ENCODE results near the gene INSR.

Gene INSR

GRCh38 chr19:7140137-7140536 is 154.1 kb downstream of the INSR start:
- no peak overlapping the region for H3K4me3 ChIP-seq (ENCODE audit: low read depth, low read length)
- no peak for TF ChIP-seq CTCF (IDR thresholded peaks at IDR 0.05; ENCODE audit: low read depth, low read length)
- DNase-seq (ENCODE audit: low read depth, low spot score) = no peak
- in situ Hi-C loops (cut with HindIII; ENCODE audit: low sequenced_read_pairs) = no loop called here

- in situ Hi-C loops (cut with HindIII; ENCODE audit: low sequenced_read_pairs) = no loop called here
- TF ChIP-seq CTCF (IDR thresholded peaks at IDR 0.05; ENCODE audit: low read depth, low read length) = no peak
- DNase-seq (ENCODE audit: low read depth, low spot score) = no peak
- H3K4me3 ChIP-seq (ENCODE audit: low read depth, low read length) = no peak overlapping the region
Measured at GRCh38 chr19:7139095-7139494, 155.1 kb downstream of the INSR start.

- in situ Hi-C loops (cut with HindIII; ENCODE audit: low sequenced_read_pairs) = no loop called here
- no peak for TF ChIP-seq CTCF (IDR thresholded peaks at IDR 0.05; ENCODE audit: low read depth, low read length)
- H3K4me3 ChIP-seq (ENCODE audit: low read depth, low read length) = no peak overlapping the region
Measured at GRCh38 chr19:7138402-7138801, 155.8 kb downstream of the INSR start.

GRCh38 chr19:7137120-7137519 is 157.1 kb downstream of the INSR start:
- H3K4me3 ChIP-seq (ENCODE audit: low read depth, low read length) = no peak overlapping the region
- in situ Hi-C loops (cut with HindIII; ENCODE audit: low sequenced_read_pairs) = no loop called here
- no peak for DNase-seq (ENCODE audit: low read depth, low spot score)
- TF ChIP-seq CTCF (IDR thresholded peaks at IDR 0.05; ENCODE audit: low read depth, low read length) = no peak

More at GRCh38 chr19:7138402-7138801, 155.8 kb downstream of the INSR start:
- no peak for DNase-seq (ENCODE audit: low read depth, low spot score)

- no peak for TF ChIP-seq CTCF (IDR thresholded peaks at IDR 0.05; ENCODE audit: low read depth, low read length)
- in situ Hi-C loops (cut with HindIII; ENCODE audit: low sequenced_read_pairs) = no loop called here
- H3K4me3 ChIP-seq (ENCODE audit: low read depth, low read length) = no peak overlapping the region
- no peak for DNase-seq (ENCODE audit: low read depth, low spot score)
Measured at GRCh38 chr19:7132054-7132453, 162.2 kb downstream of the INSR start.

GRCh38 chr19:7130043-7130442 is 164.2 kb downstream of the INSR start:
- in situ Hi-C loops (cut with HindIII; ENCODE audit: low sequenced_read_pairs) = no loop called here
- DNase-seq (ENCODE audit: low read depth, low spot score) = no peak
- H3K4me3 ChIP-seq (ENCODE audit: low read depth, low read length) = no peak overlapping the region
- no peak for TF ChIP-seq CTCF (IDR thresholded peaks at IDR 0.05; ENCODE audit: low read depth, low read length)

- no peak overlapping the region for H3K4me3 ChIP-seq (ENCODE audit: low read depth, low read length)
- no peak for TF ChIP-seq CTCF (IDR thresholded peaks at IDR 0.05; ENCODE audit: low read depth, low read length)
- in situ Hi-C loops (cut with HindIII; ENCODE audit: low sequenced_read_pairs) = no loop called here
- no peak for DNase-seq (ENCODE audit: low read depth, low spot score)
Measured at GRCh38 chr19:7126132-7126531, 168.1 kb downstream of the INSR start.
